IPS-18a (cell line): ENCODE results near the gene ADRA2C.

Source experiments
- H3K27ac ChIP-seq: one replicate; pipeline ENCODE4 v1.5.1; 2013; ENCODE audit warnings: low read length
- H3K27me3 ChIP-seq: one replicate; pipeline ENCODE4 v1.6.1; 2013; ENCODE audit warnings: mild to moderate bottlenecking, low read length; ENCODE audit not compliant: control insufficient read depth, insufficient read depth
- H3K36me3 ChIP-seq: one replicate; pipeline ENCODE4 v1.6.1; 2013; ENCODE audit warnings: low read depth, low read length; ENCODE audit not compliant: control insufficient read depth
- H3K4me1 ChIP-seq: one replicate; pipeline ENCODE4 v1.6.1; 2013; ENCODE audit warnings: low read depth, low read length; ENCODE audit not compliant: control insufficient read depth
- H3K4me3 ChIP-seq: one replicate; pipeline ENCODE4 v1.5.1; 2013; ENCODE audit warnings: low read length
- H3K9ac ChIP-seq: one replicate; pipeline ENCODE4 v1.6.1; 2013; ENCODE audit warnings: mild to moderate bottlenecking, low read length, moderate library complexity
- H3K9me3 ChIP-seq: one replicate; pipeline ENCODE4 v1.6.1; 2013; ENCODE audit warnings: low read depth, low read length; ENCODE audit not compliant: control insufficient read depth

Gene ADRA2C

DNA sequence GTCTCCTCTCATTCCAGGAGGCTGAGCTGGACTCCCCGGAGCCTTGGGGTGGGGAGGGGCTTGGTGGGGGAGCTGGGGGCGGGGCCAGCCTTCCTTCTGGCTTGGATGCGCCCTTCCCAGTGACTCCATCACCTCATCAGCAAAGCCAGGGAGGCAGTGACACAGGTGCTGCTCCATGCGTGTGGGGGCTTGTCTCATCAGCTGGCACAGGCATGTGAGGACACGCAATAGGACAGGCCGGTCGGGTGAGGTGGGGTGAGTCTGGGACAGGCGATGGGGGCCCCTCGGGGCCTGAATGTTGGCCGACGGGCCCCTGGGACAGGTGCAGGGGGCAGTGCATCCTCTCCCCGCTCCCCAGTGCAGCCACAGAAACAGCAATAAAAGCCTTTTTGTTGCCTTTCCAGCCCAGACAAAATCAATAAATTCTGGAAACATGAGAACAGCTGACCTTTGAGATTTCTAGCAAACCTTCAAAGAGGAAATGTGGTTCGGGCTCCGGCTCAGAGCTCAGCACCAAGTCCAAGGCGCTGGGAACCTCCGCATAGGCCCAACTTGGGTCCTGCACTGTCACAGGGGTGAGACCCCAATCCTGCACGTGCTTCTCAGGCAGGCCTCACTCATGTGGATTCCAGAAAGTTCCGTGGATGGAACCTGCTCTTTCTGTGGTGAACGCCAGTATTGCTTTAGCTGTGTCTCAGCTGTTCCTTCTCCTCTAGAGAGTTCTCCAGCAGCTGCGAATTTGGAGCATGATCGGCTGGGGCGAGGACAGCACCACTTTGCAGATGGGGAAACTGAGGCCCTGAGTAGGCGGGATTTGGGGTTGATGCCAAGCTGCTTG is 18.5 kb downstream of the ADRA2C start:
- no peaks in the 10 kb centered on the region for H3K9me3 ChIP-seq
- no peaks in the 10 kb centered on the region for H3K27me3 ChIP-seq
- H3K4me3 ChIP-seq = no peak overlapping the region
- no peaks in the 10 kb centered on the region for H3K4me1 ChIP-seq
- H3K9ac ChIP-seq = no peak overlapping the region
- H3K36me3 ChIP-seq = no peaks in the 10 kb centered on the region
- no peak overlapping the region for H3K27ac ChIP-seq

DNA sequence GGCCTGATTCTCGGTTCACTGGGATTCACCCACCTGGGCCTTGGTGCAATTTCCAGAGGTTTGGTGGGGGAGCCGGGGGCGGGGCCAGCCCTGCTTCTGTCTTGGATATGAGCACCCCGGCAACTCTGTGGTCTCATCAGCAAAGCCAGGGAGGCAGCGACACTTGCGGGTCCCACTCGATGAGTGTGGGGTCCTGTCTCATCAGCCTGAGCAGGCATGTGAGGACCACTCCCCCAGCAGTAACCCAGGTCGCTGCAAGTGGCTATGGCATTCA is 19.0 kb downstream of the ADRA2C start:
- no peak overlapping the region for H3K27ac ChIP-seq
- no peaks in the 10 kb centered on the region for H3K36me3 ChIP-seq
- no peaks in the 10 kb centered on the region for H3K27me3 ChIP-seq
- H3K9me3 ChIP-seq = no peaks in the 10 kb centered on the region
- no peak overlapping the region for H3K4me3 ChIP-seq
- no peak overlapping the region for H3K9ac ChIP-seq
- H3K4me1 ChIP-seq = no peaks in the 10 kb centered on the region

DNA sequence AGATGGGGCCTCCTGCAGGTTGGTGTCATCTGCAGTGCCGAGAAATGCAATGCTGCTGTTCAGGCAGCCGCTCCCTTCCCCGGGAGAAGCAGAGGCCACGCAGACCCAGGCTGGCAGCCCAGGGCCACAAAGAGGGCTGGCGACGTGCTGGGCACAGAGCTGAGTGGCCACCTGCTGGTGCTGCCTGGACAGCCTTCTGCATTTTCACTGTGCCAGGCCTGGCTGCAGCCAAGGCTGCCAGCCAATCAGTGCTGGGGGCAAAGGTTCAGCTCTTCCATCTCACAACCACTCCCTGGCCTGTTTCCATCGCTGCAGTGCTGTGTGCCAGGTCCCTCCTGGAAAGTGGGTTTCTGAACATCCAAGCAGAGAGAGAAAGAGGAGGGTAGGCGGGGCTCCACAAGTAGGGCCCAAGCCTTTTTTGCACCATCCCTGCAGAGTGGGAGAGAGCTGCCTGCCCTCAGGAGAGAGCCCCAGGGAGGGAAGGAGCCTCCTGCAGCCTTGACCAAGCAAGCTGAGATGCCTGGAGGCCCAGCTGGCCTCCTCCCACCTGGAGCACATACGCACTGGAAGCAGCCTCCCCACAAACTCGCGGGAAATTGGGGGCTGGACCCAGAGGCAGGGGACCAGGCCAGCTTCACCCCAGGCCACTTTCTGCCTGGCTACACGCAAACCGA is 20.1 kb downstream of the ADRA2C start:
- Histone ChIP-seq H3K27me3 (no peaks in the 10 kb centered on the region), H3K36me3 (no peaks in the 10 kb centered on the region), H3K27ac (no peak overlapping the region), H3K9ac (no peak overlapping the region), H3K4me3 (no peak overlapping the region), H3K4me1 (no peaks in the 10 kb centered on the region), H3K9me3 (no peaks in the 10 kb centered on the region)

DNA sequence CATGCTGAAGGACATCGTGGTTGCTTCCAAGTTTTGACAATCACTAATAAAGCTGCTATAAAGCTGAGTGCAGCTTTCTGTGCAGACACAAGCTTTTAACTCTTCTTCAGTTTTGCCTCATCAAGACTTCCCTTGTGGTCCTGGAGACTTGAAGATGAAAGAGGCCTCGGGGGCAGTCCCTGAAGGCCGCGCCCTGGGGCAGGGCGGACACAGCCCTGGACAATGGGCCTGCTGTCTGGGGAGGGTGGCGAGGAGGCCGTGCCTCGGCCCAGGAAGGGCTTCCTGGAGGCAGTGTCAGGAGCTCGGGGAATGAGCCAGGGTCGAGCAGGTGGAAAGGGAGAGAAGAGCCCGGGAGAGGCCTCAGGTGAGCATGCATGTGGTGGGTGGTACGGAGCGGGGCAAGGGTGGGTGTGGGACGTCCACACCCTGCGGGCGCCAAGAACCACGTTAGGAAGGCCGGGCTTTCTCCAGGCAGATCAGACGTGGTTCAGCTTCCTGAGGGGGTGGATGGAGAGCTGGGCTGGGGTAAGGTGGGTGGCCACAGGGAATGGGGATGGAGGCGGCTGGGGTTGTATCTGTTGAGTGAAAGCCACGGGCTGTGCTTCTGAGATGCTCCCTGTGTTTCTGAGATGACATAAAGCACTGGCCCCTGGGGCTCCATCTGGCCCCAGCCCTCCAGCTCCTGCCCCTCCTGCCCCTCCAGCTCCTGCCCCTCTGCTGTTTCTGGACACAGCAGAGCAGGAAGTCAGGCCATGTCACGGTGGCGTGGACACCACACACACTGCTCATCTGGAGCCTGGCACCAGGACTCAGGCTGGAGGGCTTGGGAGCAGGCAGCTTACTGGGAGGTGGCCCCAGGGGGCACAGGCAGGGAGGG is 21.5 kb downstream of the ADRA2C start:
- H3K36me3 ChIP-seq = no peaks in the 10 kb centered on the region
- H3K4me3 ChIP-seq = no peak overlapping the region
- H3K27me3 ChIP-seq = peaks cover 5% of the 10 kb centered on the region
- H3K9ac ChIP-seq = no peak overlapping the region
- H3K9me3 ChIP-seq = no peaks in the 10 kb centered on the region
- H3K4me1 ChIP-seq = no peaks in the 10 kb centered on the region
- no peak overlapping the region for H3K27ac ChIP-seq

DNA sequence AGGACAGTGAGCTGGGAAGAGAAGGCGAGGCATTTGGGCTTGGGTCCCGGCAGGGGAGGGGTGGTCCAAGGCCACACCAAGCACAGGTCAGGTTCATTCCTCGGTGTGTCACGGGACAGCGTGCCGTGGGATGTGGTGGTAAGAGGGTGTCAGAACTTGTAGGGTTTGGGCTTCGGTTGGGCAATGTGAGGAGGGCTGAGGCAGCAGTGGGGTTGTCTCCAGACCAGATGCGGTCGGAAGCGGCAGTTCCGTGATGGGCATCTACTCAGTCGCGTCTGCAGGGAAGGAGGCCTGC is 22.1 kb downstream of the ADRA2C start:
- Histone ChIP-seq H3K9ac (no peak overlapping the region), H3K36me3 (no peaks in the 10 kb centered on the region), H3K4me1 (no peaks in the 10 kb centered on the region), H3K9me3 (no peaks in the 10 kb centered on the region), H3K27ac (no peak overlapping the region), H3K4me3 (no peak overlapping the region), H3K27me3 (peaks cover 5% of the 10 kb centered on the region)

DNA sequence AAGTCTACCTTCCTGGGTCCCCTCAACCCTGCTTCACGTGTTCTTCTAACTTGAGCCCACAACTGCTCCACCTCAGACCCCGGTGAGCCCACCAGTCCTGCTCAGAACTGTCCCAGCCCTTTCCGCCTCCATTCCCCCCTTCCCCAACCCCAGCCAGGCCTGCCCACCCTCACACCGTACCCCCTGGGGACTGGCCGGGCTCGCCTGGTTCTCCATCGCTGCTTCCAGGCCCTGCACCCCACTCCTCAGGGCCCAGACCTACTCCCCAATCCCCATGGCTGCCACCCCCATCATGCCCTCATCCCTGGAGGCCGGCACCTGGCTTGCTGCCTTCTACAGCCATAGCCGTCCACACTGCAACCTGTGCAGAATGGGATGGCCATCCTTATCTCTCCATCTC is 23.4 kb downstream of the ADRA2C start:
- no peak overlapping the region for H3K9ac ChIP-seq
- H3K4me1 ChIP-seq = no peaks in the 10 kb centered on the region
- H3K9me3 ChIP-seq = no peaks in the 10 kb centered on the region
- no peaks in the 10 kb centered on the region for H3K36me3 ChIP-seq
- H3K4me3 ChIP-seq = no peak overlapping the region
- no peak overlapping the region for H3K27ac ChIP-seq
- H3K27me3 ChIP-seq = peaks cover 5% of the 10 kb centered on the region

DNA sequence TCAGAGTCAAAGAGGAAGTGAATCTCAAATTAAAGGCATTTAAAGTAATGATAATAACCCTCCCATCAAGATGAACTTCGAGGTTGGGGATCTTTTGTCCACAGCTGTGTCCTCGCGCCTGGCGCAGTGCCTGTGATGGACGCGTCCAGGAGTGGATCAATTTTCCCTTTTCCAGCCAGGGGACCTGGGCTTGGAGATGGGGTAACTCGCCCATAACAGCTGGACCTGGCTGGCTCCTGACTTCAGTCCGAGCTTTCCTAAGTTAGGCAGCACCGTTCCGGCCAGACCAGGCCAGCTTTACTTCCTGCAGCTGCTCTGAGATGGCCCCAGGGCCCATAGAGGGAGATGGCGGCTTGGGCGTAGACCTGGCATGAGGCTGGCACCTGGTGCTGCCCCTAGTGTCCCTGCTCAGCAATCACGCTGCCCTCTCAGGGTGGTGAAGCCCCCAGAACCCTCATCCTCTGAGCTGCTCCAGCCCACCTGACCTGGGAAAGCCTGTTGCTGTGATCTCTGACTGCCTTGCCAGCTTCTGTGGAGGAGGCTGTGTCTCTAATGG is 23.9 kb downstream of the ADRA2C start:
- no peaks in the 10 kb centered on the region for H3K36me3 ChIP-seq
- H3K27me3 ChIP-seq = peaks cover 5% of the 10 kb centered on the region
- no peak overlapping the region for H3K4me3 ChIP-seq
- no peak overlapping the region for H3K27ac ChIP-seq
- no peak overlapping the region for H3K9ac ChIP-seq
- no peaks in the 10 kb centered on the region for H3K4me1 ChIP-seq
- H3K9me3 ChIP-seq = no peaks in the 10 kb centered on the region

DNA sequence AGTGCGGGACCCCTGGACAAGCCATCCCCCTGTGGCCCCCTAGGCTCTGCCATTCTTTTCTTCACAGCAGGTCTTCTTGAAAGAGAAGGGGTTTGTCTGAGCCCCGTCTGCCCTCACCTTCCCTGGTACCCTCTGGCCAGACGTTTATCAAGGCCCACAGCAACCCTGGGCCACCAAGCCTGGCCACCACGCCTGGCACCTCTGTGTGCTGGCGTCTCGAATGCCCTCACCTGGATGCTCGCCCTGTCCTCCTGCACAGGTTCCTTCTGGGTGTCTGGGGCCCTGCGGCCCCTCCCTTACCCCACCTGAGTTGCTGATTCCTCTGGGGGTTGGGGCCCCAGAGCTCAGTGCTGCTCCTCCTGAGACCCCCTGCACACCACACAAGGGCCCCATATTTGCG is 25.1 kb downstream of the ADRA2C start:
- Histone ChIP-seq H3K9me3 (no peaks in the 10 kb centered on the region), H3K27me3 (peaks cover 5% of the 10 kb centered on the region), H3K27ac (no peak overlapping the region), H3K4me3 (no peak overlapping the region), H3K4me1 (no peaks in the 10 kb centered on the region), H3K9ac (no peak overlapping the region), H3K36me3 (no peaks in the 10 kb centered on the region)

DNA sequence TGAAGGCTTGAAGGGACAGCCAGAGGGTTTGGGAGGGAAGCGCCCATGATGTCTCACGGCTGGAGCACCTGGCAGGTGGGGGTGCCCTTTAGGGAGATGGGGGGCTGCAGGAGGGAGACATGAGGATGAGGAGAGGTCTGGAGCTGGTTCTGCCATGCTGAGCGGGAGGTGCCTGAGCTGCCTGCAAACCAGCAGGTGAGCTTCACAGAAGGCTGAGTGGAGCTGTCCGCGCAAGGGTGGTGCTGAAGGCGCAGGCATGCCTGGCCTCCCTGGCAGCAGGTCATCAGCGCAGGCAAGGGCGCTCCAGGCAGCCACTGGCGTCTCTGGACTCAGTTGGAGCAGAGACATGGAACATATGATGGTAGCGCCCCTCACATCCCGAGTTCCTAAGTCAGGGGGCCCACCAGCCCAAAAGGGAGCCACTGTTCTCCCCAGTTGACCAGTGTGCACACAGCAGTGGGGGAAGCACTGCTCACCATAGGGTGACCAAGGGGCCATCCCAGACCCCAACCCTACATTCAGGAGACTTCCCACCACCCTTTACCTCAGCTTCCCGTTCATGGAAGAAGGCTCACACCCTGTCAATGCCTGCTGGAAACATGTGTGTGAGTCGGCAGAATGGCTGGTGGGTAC is 25.8 kb downstream of the ADRA2C start:
- H3K4me1 ChIP-seq = no peaks in the 10 kb centered on the region
- no peaks in the 10 kb centered on the region for H3K36me3 ChIP-seq
- H3K4me3 ChIP-seq = no peak overlapping the region
- no peaks in the 10 kb centered on the region for H3K9me3 ChIP-seq
- H3K9ac ChIP-seq = no peak overlapping the region
- H3K27ac ChIP-seq = no peak overlapping the region
- H3K27me3 ChIP-seq = peaks cover 5% of the 10 kb centered on the region

DNA sequence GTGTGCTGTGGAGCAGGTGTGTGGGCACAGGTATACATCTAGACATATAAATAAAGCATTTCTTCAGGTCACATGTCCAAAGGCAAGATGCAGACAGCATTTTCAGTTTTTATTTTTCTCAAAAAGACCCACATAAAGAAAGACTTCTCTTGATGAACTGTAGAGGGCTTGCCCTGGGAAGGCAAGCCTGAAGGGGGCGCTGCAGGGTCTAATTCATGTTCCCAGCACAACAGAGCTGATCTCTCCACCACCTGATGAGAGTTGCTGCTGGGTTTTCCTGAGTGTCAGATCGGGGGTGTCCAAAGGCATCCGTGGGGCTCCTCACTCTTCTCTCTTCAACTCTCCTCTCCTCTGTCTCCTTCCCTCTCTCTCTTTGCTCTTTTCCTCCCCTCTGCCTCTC is 26.6 kb downstream of the ADRA2C start:
- no peaks in the 10 kb centered on the region for H3K36me3 ChIP-seq
- no peak overlapping the region for H3K27ac ChIP-seq
- H3K9ac ChIP-seq = no peak overlapping the region
- H3K27me3 ChIP-seq = peaks cover 5% of the 10 kb centered on the region
- no peaks in the 10 kb centered on the region for H3K9me3 ChIP-seq
- H3K4me1 ChIP-seq = no peaks in the 10 kb centered on the region
- H3K4me3 ChIP-seq = no peak overlapping the region

DNA sequence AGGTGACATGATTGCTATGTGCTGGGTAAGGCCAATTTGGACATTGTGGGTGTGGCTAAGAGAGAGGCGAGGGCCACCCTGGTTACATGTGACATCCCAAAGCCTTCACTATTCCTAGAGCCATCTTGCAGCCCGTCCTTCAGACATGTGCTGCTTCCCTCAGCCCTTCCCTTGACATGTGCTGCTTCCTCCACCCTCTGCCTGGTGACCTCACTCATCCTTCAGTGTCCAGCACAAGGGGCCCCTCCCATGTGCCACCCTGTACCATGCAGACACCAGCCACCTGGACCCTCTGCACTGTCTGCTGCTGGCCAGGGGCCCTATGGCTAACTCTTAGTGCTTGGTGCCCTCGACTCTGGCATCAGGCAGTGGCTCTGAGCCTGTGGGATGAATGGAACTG is 27.4 kb downstream of the ADRA2C start:
- no peak overlapping the region for H3K9ac ChIP-seq
- no peak overlapping the region for H3K27ac ChIP-seq
- no peak overlapping the region for H3K4me3 ChIP-seq
- no peaks in the 10 kb centered on the region for H3K9me3 ChIP-seq
- no peaks in the 10 kb centered on the region for H3K36me3 ChIP-seq
- H3K4me1 ChIP-seq = no peaks in the 10 kb centered on the region
- H3K27me3 ChIP-seq = peaks cover 5% of the 10 kb centered on the region
